Kidney epithelial cell (primary cell): ENCODE results near the gene SULT2B1. TPM values are rescaled to one million over a fixed set of nuclear protein-coding genes. Genes with fewer than 3 reads are reported as not detected.

Source experiments
- DNase-seq: peaks from one replicate; pipeline ENCODE4 v3.0.0-alpha.2; 2010; ENCODE audit warnings: low read depth
- H3K27me3 ChIP-seq: 2 replicates; pipeline ENCODE4 v1.6.0; 2011; ENCODE audit warnings: low read length; ENCODE audit not compliant: control insufficient read depth, insufficient read depth
- H3K36me3 ChIP-seq: 2 replicates; pipeline ENCODE4 v1.5.1; 2011; ENCODE audit warnings: low read length; ENCODE audit not compliant: control insufficient read depth, insufficient read depth
- H3K4me3 ChIP-seq: 2 replicates; pipeline ENCODE4 v1.5.1; 2011; ENCODE audit warnings: low read depth, mild to moderate bottlenecking, control low read depth, low read length
- total RNA-seq: library from RNA; depleted of rRNA; stranded (reverse); fragments of >200 nt; gene quantifications from 2 replicates; pipeline ENCODE4 v1.2.3, GENCODE V29; 2015
- TF ChIP-seq, protein P1 (sequence below): IDR thresholded peaks from 2 replicates; pipeline ENCODE4 v1.5.1; 2011; ENCODE audit warnings: mild to moderate bottlenecking, moderate library complexity, low read length, control low read depth, inconsistent platforms; ENCODE audit not compliant: insufficient read depth, poor library complexity, severe bottlenecking

Gene SULT2B1
- total RNA-seq, 1 donor from 2014 or later = 0.50 TPM

DNA sequence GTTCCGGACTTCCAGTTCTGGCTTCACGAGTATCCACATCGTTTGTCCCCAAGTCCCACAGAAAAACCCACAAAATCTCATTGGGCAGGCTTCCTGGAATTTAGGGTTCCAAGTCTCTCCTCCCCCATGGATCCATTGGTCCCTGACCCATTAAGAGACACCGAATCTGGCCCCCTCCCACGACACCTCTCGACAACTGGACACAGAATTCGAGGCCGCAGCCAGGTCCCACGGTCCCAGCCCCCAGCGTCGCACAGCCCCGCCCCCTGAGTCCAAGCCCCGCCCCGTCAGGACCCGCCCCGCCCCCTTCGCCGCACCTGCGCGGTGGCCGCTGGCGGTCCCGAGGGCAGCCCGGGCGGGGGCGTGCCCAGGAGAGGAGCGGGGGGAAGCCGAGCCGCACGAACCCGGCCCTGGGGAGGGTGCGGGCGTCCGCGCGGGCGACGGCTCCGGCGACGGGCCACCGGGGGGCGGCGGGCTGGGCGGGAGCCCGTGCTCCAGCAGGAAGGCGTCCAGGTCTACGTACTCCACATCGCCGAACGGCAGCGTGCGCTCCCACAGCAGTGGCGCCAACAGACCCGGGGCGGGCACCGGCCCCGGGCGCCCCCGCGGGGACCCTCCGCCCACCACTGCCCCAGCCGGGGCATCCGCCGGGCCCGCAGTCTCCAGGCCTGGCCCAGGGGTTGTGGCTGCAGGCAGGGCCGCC is 83.4 kb downstream of the SULT2B1 start:
- H3K4me3 ChIP-seq = peak overlapping the region; percentile 42
- H3K27me3 ChIP-seq = peaks cover 3% of the 10 kb centered on the region
- TF ChIP-seq, protein P1, sequence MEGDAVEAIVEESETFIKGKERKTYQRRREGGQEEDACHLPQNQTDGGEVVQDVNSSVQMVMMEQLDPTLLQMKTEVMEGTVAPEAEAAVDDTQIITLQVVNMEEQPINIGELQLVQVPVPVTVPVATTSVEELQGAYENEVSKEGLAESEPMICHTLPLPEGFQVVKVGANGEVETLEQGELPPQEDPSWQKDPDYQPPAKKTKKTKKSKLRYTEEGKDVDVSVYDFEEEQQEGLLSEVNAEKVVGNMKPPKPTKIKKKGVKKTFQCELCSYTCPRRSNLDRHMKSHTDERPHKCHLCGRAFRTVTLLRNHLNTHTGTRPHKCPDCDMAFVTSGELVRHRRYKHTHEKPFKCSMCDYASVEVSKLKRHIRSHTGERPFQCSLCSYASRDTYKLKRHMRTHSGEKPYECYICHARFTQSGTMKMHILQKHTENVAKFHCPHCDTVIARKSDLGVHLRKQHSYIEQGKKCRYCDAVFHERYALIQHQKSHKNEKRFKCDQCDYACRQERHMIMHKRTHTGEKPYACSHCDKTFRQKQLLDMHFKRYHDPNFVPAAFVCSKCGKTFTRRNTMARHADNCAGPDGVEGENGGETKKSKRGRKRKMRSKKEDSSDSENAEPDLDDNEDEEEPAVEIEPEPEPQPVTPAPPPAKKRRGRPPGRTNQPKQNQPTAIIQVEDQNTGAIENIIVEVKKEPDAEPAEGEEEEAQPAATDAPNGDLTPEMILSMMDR = no peak
- no peak for DNase-seq
- H3K36me3 ChIP-seq = no peaks in the 10 kb centered on the region

DNA sequence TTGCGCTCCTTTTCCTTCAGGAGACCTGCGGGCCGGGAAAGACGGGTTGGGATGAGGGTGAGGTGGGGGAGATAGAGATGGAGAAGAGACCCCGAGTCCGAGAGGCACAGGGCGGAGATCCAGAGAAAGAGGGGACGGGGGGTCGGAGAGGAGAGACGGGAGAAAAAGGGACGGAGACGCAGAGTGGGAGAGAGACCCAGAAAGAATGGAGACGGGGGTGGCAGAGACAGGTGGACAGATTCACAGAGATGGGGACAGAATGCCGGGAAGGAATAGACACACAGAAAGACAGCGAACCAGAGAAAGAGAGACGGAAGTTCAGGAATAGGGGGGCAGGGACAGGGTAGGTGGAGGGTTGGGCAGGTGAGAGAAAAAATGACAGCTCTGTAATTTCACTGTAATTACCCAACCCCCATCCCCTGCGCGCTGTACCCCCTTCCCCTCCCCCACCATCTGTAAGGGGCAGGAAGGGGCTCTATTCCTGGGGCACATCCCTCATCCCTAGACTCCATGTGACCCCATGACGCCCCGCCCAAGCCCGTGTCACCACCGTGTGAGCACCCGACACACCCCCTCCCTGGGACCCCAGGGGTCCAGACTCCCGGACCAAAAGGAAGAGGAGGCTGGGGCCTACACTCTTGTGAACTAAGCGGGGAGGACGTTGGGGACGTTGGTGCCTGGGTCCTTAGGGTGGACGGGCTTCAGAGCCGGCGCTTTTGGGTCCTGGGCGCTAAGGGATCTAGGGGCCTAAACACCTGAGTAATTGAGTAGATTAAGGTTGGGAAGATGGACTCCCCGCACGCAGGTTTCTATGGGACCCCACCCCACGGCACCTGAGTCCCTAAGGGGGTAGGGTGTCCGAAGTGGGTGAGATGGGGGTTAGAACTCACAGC is 84.2 kb downstream of the SULT2B1 start:
- TF ChIP-seq, protein P1 = no peak
- peaks cover 3% of the 10 kb centered on the region for H3K27me3 ChIP-seq
- H3K36me3 ChIP-seq = no peaks in the 10 kb centered on the region
- peak overlapping the region; percentile 42 for H3K4me3 ChIP-seq
- no peak for DNase-seq

DNA sequence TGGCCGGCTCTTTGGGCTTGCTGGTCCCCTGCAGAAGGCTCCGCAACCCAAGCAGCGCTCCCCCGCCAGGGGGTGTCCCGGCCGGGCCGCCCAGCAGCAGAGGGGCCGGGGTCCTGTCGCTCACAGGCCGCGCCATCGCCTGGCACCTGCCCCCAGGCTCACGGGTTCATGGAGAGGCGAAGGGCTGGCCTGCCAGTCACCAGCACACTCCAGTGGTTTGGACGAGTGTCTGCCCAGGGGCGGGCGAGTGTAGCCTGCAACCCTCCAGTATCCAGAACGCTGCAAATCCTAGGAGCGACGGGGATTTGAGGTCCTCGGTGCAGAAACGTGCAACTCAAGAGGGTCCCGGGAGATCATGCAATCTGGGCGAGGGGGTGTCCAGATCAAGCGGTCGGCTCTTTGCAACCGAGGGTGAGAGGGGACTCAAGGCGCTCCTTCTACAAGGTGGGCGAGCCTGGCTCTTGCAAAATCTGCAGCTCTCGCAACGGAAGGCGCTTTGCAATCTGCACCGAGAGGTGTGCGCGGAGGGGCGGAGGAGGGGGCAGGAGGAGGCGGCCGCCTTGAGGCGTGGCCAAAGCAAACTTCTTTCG is 85.0 kb downstream of the SULT2B1 start, which contains the start of gene DBP:
Gene DBP (minus strand): TSS at position 521 of the 590 bp plus-strand sequence. CDS start 385 bp downstream, at position 136.
- no peak for DNase-seq
- Histone ChIP-seq H3K27me3 (peaks cover 3% of the 10 kb centered on the region), H3K4me3 (peak within 1 kb of the TSS; percentile 56), H3K36me3 (no peaks in the 10 kb centered on the region)
- TF ChIP-seq, protein P1 = peak; percentile 18

DNA sequence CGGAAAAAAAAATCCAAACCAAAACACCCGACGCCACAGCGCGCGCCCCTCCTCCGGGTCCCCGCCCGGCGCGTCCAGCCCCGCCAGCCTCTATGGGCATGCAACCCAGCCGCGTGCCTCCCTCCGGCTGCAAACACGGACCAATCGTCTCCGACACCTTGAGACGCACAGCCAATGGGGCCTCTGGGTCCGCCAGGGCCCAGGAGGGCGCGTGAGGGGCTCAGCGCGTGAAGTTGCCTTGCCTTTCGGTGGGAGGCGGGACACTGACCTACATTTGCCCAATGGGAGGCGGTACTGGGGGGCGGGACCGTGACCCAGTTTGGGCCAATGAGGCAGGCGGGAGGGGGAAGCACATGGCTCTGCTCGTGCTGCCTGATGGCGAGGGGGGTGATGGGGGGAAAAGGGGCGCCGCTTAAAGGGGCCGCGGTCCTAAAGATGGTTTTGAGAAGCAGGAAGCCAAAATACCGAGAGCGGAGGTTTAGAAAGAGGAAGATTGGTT is 85.5 kb downstream of the SULT2B1 start:
- peak; percentile 94 for DNase-seq
- peaks cover 3% of the 10 kb centered on the region for H3K27me3 ChIP-seq
- peak overlapping the region; percentile 56 for H3K4me3 ChIP-seq
- TF ChIP-seq, protein P1 = no peak
- no peaks in the 10 kb centered on the region for H3K36me3 ChIP-seq

DNA sequence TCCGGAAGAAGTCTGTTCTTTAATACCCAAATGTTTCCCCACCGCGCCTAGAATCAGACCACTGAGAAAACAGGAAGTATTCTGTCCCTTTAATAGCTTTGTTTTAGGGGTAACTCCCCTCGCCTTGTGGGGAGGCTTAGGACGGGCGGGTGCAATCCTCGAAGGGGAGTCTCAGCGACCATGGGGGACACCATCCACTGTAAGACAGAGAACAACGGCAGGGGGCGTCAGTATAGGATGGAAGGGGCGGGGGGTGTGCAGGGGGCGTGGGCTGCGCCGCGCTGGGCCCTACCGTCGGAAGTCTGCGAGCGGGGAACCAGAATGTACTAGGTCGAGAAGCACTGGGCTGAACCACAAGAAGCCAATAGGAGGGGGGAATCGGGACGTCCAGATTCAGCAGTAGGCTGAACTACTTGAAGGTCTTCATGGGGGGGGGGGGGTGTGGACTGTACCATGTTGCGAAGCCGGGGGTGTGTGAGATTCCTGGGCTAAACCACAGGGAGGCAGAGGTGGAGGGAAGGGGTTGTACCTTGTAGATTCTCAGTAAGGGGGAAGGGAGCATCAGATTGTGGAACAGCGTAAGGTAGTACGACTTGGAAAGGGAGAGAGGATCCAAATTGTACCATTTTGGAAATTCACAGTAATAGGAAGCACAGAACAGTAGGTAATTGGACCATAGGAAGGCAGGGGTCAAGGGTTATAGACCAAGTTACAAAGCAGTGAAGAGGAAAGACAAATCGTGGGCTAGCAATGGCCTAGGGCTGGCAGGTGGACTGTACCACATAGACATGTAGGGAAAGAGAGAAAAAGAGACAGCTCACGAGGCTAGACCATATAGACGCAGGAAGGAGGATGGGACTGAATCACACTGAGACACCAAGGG is 86.2 kb downstream of the SULT2B1 start:
- DNase-seq = no peak
- Histone ChIP-seq H3K36me3 (no peaks in the 10 kb centered on the region), H3K27me3 (peaks cover 3% of the 10 kb centered on the region), H3K4me3 (peak overlapping the region; percentile 56)
- TF ChIP-seq, protein P1 = peak; percentile 21
